22Rv1 (cell line): Measurements from ENCODE around the gene GFAP.

Experiments used
- ZFX ChIP-seq: fragments of 450-650 bp; IDR thresholded peaks from 2 replicates; pipeline ENCODE4 v1.6.1; 2017; ENCODE audit warnings: antibody characterized with exemption, borderline replicate concordance
- TF ChIP-seq, protein P1 (sequence below): fragments of 450-650 bp; IDR thresholded peaks from 2 replicates; pipeline ENCODE4 v1.5.1; 2017; ENCODE audit warnings: mild to moderate bottlenecking

DNA sequence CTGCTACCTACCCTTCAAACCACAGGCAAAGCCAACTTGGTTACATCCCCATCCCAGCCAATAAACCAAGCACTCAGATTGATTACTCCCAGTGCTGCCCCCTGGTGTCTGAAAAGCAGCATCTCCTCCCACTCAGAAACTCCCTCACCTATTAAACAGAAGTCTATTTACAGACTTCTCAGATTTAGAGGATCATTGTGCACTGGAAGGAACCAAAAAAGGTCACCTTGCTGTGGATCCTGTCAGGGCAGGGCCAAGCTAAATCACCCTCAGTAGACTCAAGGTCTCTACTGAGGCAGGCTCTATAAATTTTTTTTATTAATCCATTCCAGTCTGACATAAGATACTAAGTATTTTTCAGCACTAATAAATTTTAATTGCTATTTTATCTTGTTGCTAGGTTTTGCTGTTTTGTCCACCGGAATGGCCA is 50.1 kb downstream of the GFAP start:
- TF ChIP-seq, protein P1, sequence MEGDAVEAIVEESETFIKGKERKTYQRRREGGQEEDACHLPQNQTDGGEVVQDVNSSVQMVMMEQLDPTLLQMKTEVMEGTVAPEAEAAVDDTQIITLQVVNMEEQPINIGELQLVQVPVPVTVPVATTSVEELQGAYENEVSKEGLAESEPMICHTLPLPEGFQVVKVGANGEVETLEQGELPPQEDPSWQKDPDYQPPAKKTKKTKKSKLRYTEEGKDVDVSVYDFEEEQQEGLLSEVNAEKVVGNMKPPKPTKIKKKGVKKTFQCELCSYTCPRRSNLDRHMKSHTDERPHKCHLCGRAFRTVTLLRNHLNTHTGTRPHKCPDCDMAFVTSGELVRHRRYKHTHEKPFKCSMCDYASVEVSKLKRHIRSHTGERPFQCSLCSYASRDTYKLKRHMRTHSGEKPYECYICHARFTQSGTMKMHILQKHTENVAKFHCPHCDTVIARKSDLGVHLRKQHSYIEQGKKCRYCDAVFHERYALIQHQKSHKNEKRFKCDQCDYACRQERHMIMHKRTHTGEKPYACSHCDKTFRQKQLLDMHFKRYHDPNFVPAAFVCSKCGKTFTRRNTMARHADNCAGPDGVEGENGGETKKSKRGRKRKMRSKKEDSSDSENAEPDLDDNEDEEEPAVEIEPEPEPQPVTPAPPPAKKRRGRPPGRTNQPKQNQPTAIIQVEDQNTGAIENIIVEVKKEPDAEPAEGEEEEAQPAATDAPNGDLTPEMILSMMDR = peak; percentile 92
- TF ChIP-seq ZFX = no peak
